CD4-positive, CD25-positive, alpha-beta regulatory T cell (primary cell): Measurements from ENCODE around the gene PSMF1. TPM values are rescaled to one million over a fixed set of nuclear protein-coding genes. Genes with fewer than 3 reads are reported as not detected.
"Not testable (repeated sequence)": the region's sequence is repeated elsewhere in the genome, so short reads cannot be mapped to it uniquely, and the experiment has no call there.

ENCODE experiments used
- ATAC-seq, 2 donors: fragments of 150-1000 bp; cut with Tn5 transposase; one replicate each; pipeline ENCODE4 v1.10.0; 2021; ENCODE audit warnings: low read depth in 2 of 2, moderate number of reproducible peaks in 2 of 2, moderate library complexity in 1 of 2
- DNase-seq, 3 donors: peaks; one replicate each; pipeline versions ENCODE4 v3.0.0 to v3.0.0-alpha.2; 2012 to 2022; ENCODE audit warnings: mixed read lengths in 1 of 3
- H3K27ac ChIP-seq: one replicate; pipeline ENCODE4 v1.7.0; 2013; ENCODE audit warnings: mild to moderate bottlenecking, low read length; ENCODE audit not compliant: insufficient read depth, poor library complexity, severe bottlenecking
- H3K27me3 ChIP-seq: one replicate; pipeline ENCODE4 v1.7.0; 2013; ENCODE audit warnings: low read length; ENCODE audit not compliant: control insufficient read depth, insufficient read depth
- H3K36me3 ChIP-seq: one replicate; pipeline ENCODE4 v1.7.0; 2013; ENCODE audit warnings: mild to moderate bottlenecking, low read length, moderate library complexity; ENCODE audit not compliant: control insufficient read depth, insufficient read depth
- H3K4me1 ChIP-seq: 2 replicates; pipeline ENCODE4 v1.7.0; 2013; ENCODE audit warnings: mild to moderate bottlenecking, low read length; ENCODE audit not compliant: insufficient read depth, control insufficient read depth, poor library complexity, severe bottlenecking
- H3K4me3 ChIP-seq: one replicate; pipeline ENCODE4 v1.7.0; 2013; ENCODE audit warnings: low read depth, mild to moderate bottlenecking, low read length, moderate library complexity
- H3K9me3 ChIP-seq, 2 experiments: 1 replicate in 1 of 2; 2 replicates in 1 of 2; pipeline ENCODE4 v1.7.0; 2013; ENCODE audit warnings: low read length in 2 of 2, mild to moderate bottlenecking in 1 of 2, moderate library complexity in 1 of 2; ENCODE audit not compliant: control insufficient read depth in 2 of 2
- H3K27ac Mint-ChIP-seq, 3 donors: one replicate each; pipeline ENCODE4 v1.8.0; 2020 to 2022; ENCODE audit warnings: mild to moderate bottlenecking in 3 of 3, mixed read lengths in 3 of 3, moderate library complexity in 2 of 3
- H3K27me3 Mint-ChIP-seq: one replicate; pipeline ENCODE4 v1.8.0; 2022; ENCODE audit warnings: mild to moderate bottlenecking, mixed read lengths
- H3K36me3 Mint-ChIP-seq: one replicate; pipeline ENCODE4 v1.8.0; 2020; ENCODE audit warnings: mixed read lengths
- H3K4me1 Mint-ChIP-seq, 4 donors: one replicate each; pipeline ENCODE4 v1.8.0; 2020 to 2022; ENCODE audit warnings: mixed read lengths in 4 of 4, mild to moderate bottlenecking in 1 of 4
- H3K4me3 Mint-ChIP-seq, 4 donors: one replicate each; pipeline ENCODE4 v1.8.0; 2020 to 2022; ENCODE audit warnings: mild to moderate bottlenecking in 4 of 4, mixed read lengths in 4 of 4, moderate library complexity in 3 of 4
- H3K9me3 Mint-ChIP-seq, 7 donors: one replicate each; pipeline ENCODE4 v1.8.0; 2020 to 2022; ENCODE audit warnings: mixed read lengths in 7 of 7, mild to moderate bottlenecking in 3 of 7, moderate library complexity in 2 of 7
- polyA plus RNA-seq, 4 donors: library from polyadenylated mRNA; unstranded; fragments of 300-500 nt; fragmentation: Illumina TruSeq; gene quantifications; one replicate each; pipeline ENCODE4 v1.2.3, GENCODE V29; 2021
- total RNA-seq: library from RNA; stranded (reverse); gene quantifications from one replicate; pipeline ENCODE4 v1.2.3, GENCODE V29; 2022

The PSMF1 gene
- total and polyA plus RNA-seq, 5 donors from 2014 or later, result 114 to 202 (median 159) TPM

- H3K4me1 ChIP-seq, result peaks cover 21% of the 10 kb centered on the region
- peak in 1 of 3 donors; percentile 32 for DNase-seq
- not testable (repeated sequence) for H3K27ac ChIP-seq, H3K9me3 ChIP-seq, H3K27me3 ChIP-seq, H3K36me3 Mint-ChIP-seq, ATAC-seq, H3K36me3 ChIP-seq, H3K4me3 ChIP-seq, H3K9me3 Mint-ChIP-seq
- Mint-ChIP-seq H3K27me3 (peaks cover 28% of the 10 kb centered on the region), H3K27ac (peak overlapping the region in 1 of 3 donors; percentile 68), H3K4me1 (peaks cover 8 to 46% (median 32%) of the 10 kb centered on the region in 4 donors), H3K4me3 (peak overlapping the region in 1 of 4 donors; percentile 61)
Measured at GRCh38 chr20:1216527-1217427, 98.4 kb downstream of the PSMF1 start.

Other genes starting within 250 kb of the PSMF1 start
- gene ANGPT4, start 202.3 kb upstream of the PSMF1 start, total RNA-seq, result not detected
- not detected for gene ANGPT4, start 202.3 kb upstream of the PSMF1 start, polyA plus RNA-seq
- 0.25 TPM for gene RSPO4, start 116.3 kb upstream of the PSMF1 start, total RNA-seq
- gene RSPO4, start 116.3 kb upstream of the PSMF1 start, polyA plus RNA-seq, result not detected
- gene TMEM74B, start 66.4 kb downstream of the PSMF1 start, total RNA-seq, result not detected
- gene TMEM74B, start 66.4 kb downstream of the PSMF1 start, polyA plus RNA-seq, result not detected
- 0.39 TPM for gene C20orf202, start 84.9 kb downstream of the PSMF1 start, total RNA-seq
- not detected for gene C20orf202, start 84.9 kb downstream of the PSMF1 start, polyA plus RNA-seq
- not detected for gene RAD21L1, start 107.4 kb downstream of the PSMF1 start, total RNA-seq
- gene RAD21L1, start 107.4 kb downstream of the PSMF1 start, polyA plus RNA-seq, result under 1 TPM in 1 of 4 donors, not detected in 3; 0.46 TPM
- 7.5 TPM for gene SNPH, start 147.7 kb downstream of the PSMF1 start, total RNA-seq
- gene SNPH, start 147.7 kb downstream of the PSMF1 start, polyA plus RNA-seq, result 1 to 10 TPM in 3 of 4 donors, under 1 TPM in 1; 0.97 to 4.1 (median 3.1) TPM
- 1.2 TPM for gene SDCBP2, start 210.5 kb downstream of the PSMF1 start, total RNA-seq
- gene SDCBP2, start 210.5 kb downstream of the PSMF1 start, polyA plus RNA-seq, result 1 to 10 TPM; 1.6 to 4.3 (median 3.4) TPM